SH-SY5Y (cell line): ENCODE results near the gene SPNS2.

Source experiments
- GATA2 ChIP-seq: IDR thresholded peaks from 2 replicates; pipeline ENCODE4 v1.6.1; 2011; ENCODE audit warnings: mild to moderate bottlenecking, low read depth, low read length
- GATA3 ChIP-seq: IDR thresholded peaks from 2 replicates; pipeline ENCODE4 v1.6.1; 2011; ENCODE audit warnings: low read depth, mild to moderate bottlenecking, low read length, moderate library complexity

Gene SPNS2

GRCh38 chr17:4588391-4588790, 89.7 kb downstream of the SPNS2 start:
- no peak for TF ChIP-seq GATA2
- no peak for TF ChIP-seq GATA3
